Measurements from ENCODE around the gene CUL7. TPM values are rescaled to one million over a fixed set of nuclear protein-coding genes. Genes with fewer than 3 reads are reported as not detected.

The CUL7 gene
- polyA plus RNA-seq, 1 donor from 2014 or later = 25.7 TPM

DNA sequence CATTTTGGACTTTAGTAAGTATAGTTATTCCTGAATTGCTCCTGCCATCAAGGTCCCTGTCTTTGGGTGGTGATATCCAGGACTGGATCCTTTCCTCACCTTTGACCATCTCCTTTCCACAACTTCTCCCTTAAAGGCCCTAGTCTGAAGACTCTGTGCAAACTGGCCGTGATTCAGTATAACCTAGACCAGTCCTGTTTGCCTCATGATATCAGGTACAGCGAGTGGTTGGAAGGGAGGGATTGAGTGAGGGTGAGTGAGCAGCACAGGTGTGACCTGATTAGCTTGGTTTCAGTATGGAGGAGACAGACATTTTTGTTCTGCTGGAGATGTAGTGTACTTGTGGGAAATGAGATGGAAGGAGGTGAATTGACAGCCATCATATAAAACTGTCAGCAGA lies 34.5 kb downstream of the CUL7 start:
- H3K79me2 ChIP-seq (replicated peaks; ENCODE audit: insufficient read depth, low read length) = peaks cover 32% of the 10 kb centered on the region
- H4K20me1 ChIP-seq (ENCODE audit: insufficient read depth) = no peaks in the 10 kb centered on the region
- H3K9me2 ChIP-seq (ENCODE audit: insufficient read depth, low read length) = no peaks in the 10 kb centered on the region
- TF ChIP-seq EP300 (conservative IDR thresholded peaks at IDR 0.05; ENCODE audit: poor library complexity, severe bottlenecking) (no peak), SMC3 (conservative IDR thresholded peaks at IDR 0.05; ENCODE audit: poor library complexity) (no peak), POLR2AphosphoS5 (IDR thresholded peaks at IDR 0.05) (no peak), RAD21 (conservative IDR thresholded peaks at IDR 0.05) (no peak), MXI1 (conservative IDR thresholded peaks at IDR 0.05; ENCODE audit: poor library complexity, severe bottlenecking) (no peak), EZH2 (IDR thresholded peaks at IDR 0.05; ENCODE audit: borderline replicate concordance, insufficient read depth, low read length, poor library complexity, severe bottlenecking) (no peak), TAF1 (IDR thresholded peaks at IDR 0.05; ENCODE audit: low read depth) (no peak)
- TF ChIP-seq, protein P1, sequence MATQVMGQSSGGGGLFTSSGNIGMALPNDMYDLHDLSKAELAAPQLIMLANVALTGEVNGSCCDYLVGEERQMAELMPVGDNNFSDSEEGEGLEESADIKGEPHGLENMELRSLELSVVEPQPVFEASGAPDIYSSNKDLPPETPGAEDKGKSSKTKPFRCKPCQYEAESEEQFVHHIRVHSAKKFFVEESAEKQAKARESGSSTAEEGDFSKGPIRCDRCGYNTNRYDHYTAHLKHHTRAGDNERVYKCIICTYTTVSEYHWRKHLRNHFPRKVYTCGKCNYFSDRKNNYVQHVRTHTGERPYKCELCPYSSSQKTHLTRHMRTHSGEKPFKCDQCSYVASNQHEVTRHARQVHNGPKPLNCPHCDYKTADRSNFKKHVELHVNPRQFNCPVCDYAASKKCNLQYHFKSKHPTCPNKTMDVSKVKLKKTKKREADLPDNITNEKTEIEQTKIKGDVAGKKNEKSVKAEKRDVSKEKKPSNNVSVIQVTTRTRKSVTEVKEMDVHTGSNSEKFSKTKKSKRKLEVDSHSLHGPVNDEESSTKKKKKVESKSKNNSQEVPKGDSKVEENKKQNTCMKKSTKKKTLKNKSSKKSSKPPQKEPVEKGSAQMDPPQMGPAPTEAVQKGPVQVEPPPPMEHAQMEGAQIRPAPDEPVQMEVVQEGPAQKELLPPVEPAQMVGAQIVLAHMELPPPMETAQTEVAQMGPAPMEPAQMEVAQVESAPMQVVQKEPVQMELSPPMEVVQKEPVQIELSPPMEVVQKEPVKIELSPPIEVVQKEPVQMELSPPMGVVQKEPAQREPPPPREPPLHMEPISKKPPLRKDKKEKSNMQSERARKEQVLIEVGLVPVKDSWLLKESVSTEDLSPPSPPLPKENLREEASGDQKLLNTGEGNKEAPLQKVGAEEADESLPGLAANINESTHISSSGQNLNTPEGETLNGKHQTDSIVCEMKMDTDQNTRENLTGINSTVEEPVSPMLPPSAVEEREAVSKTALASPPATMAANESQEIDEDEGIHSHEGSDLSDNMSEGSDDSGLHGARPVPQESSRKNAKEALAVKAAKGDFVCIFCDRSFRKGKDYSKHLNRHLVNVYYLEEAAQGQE (IDR thresholded peaks at IDR 0.05; ENCODE audit: borderline replicate concordance) = no peak
- TF ChIP-seq, protein P2, sequence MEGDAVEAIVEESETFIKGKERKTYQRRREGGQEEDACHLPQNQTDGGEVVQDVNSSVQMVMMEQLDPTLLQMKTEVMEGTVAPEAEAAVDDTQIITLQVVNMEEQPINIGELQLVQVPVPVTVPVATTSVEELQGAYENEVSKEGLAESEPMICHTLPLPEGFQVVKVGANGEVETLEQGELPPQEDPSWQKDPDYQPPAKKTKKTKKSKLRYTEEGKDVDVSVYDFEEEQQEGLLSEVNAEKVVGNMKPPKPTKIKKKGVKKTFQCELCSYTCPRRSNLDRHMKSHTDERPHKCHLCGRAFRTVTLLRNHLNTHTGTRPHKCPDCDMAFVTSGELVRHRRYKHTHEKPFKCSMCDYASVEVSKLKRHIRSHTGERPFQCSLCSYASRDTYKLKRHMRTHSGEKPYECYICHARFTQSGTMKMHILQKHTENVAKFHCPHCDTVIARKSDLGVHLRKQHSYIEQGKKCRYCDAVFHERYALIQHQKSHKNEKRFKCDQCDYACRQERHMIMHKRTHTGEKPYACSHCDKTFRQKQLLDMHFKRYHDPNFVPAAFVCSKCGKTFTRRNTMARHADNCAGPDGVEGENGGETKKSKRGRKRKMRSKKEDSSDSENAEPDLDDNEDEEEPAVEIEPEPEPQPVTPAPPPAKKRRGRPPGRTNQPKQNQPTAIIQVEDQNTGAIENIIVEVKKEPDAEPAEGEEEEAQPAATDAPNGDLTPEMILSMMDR (IDR thresholded peaks at IDR 0.05; ENCODE audit: poor library complexity, severe bottlenecking) = no peak
- H3F3A ChIP-seq (ENCODE audit: insufficient read depth, low read length, poor library complexity, severe bottlenecking) = no peaks in the 10 kb centered on the region
- H3K27ac ChIP-seq (ENCODE audit: low read length) = no peak overlapping the region
- H3K36me3 ChIP-seq (ENCODE audit: insufficient read depth, low read length) = no peaks in the 10 kb centered on the region
- no peaks in the 10 kb centered on the region for H3K27me3 ChIP-seq (ENCODE audit: insufficient read depth, low read depth, low read length)
- no peak overlapping the region for H3K9ac ChIP-seq (ENCODE audit: low read length)
- no peak overlapping the region for H3K4me3 ChIP-seq (ENCODE audit: low read length)
- no peak overlapping the region for H3K4me2 ChIP-seq (ENCODE audit: low read length)
- no peak overlapping the region for H2AFZ ChIP-seq (ENCODE audit: low read depth, low read length)
- no peaks in the 10 kb centered on the region for H3K9me3 ChIP-seq (ENCODE audit: low read length)

DNA sequence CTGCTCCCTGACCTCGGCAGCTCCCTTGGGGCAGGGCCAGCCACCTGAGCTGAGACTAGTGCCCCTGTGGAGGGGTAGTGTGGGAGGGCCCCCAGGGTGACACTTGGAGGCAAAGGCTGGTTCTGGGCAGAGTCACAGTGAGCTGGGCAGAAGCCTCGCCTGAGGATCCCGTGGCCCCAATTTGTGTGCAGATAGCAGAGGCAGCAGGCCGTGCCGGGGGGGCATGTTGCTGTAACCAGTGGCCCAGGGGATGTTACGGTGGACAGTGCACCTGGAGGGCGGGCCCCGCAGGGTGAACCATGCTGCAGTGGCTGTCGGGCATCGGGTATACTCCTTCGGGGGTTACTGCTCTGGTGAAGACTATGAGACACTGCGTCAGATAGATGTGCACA lies 36.7 kb downstream of the CUL7 start:
- Histone ChIP-seq H3K36me3 (ENCODE audit: insufficient read depth, low read length) (no peaks in the 10 kb centered on the region), H3K9me3 (ENCODE audit: low read length) (no peaks in the 10 kb centered on the region), H3K4me2 (ENCODE audit: low read length) (no peak overlapping the region), H3K9ac (ENCODE audit: low read length) (no peak overlapping the region), H3K79me2 (replicated peaks; ENCODE audit: insufficient read depth, low read length) (peaks cover 33% of the 10 kb centered on the region), H3K9me2 (ENCODE audit: insufficient read depth, low read length) (no peaks in the 10 kb centered on the region), H3K4me3 (ENCODE audit: low read length) (no peak overlapping the region), H4K20me1 (ENCODE audit: insufficient read depth) (no peaks in the 10 kb centered on the region), H3K27me3 (ENCODE audit: insufficient read depth, low read depth, low read length) (no peaks in the 10 kb centered on the region), H3F3A (ENCODE audit: insufficient read depth, low read length, poor library complexity, severe bottlenecking) (no peaks in the 10 kb centered on the region), H3K27ac (ENCODE audit: low read length) (no peak overlapping the region), H2AFZ (ENCODE audit: low read depth, low read length) (no peak overlapping the region)
- TF ChIP-seq, protein P2 (IDR thresholded peaks at IDR 0.05; ENCODE audit: poor library complexity, severe bottlenecking) = no peak
- TF ChIP-seq RAD21 (conservative IDR thresholded peaks at IDR 0.05) = no peak
- no peak for TF ChIP-seq MXI1 (conservative IDR thresholded peaks at IDR 0.05; ENCODE audit: poor library complexity, severe bottlenecking)
- TF ChIP-seq EP300 (conservative IDR thresholded peaks at IDR 0.05; ENCODE audit: poor library complexity, severe bottlenecking) = no peak
- no peak for TF ChIP-seq TAF1 (IDR thresholded peaks at IDR 0.05; ENCODE audit: low read depth)
- no peak for TF ChIP-seq POLR2AphosphoS5 (IDR thresholded peaks at IDR 0.05)
- no peak for TF ChIP-seq SMC3 (conservative IDR thresholded peaks at IDR 0.05; ENCODE audit: poor library complexity)
- no peak for TF ChIP-seq EZH2 (IDR thresholded peaks at IDR 0.05; ENCODE audit: borderline replicate concordance, insufficient read depth, low read length, poor library complexity, severe bottlenecking)
- TF ChIP-seq, protein P1 (IDR thresholded peaks at IDR 0.05; ENCODE audit: borderline replicate concordance) = no peak

Data from neural cell (in vitro differentiated cells).